H4 (cell line): Measurements from ENCODE around the gene FSTL3. TPM values are rescaled to one million over a fixed set of nuclear protein-coding genes. Genes with fewer than 3 reads are reported as not detected.

Experiments
- DNase-seq: peaks from one replicate; pipeline ENCODE4 v3.0.0-alpha.2; 2015; ENCODE audit warnings: low spot score
- total RNA-seq: library from RNA; depleted of rRNA; stranded (reverse); fragments of >200 nt; shearing (Covaris generic); gene quantifications from 2 replicates; pipeline ENCODE4 v1.2.3, GENCODE V29; 2014

Gene FSTL3
- total RNA-seq, 1 experiment from 2014 or later: 35.6 TPM

DNA sequence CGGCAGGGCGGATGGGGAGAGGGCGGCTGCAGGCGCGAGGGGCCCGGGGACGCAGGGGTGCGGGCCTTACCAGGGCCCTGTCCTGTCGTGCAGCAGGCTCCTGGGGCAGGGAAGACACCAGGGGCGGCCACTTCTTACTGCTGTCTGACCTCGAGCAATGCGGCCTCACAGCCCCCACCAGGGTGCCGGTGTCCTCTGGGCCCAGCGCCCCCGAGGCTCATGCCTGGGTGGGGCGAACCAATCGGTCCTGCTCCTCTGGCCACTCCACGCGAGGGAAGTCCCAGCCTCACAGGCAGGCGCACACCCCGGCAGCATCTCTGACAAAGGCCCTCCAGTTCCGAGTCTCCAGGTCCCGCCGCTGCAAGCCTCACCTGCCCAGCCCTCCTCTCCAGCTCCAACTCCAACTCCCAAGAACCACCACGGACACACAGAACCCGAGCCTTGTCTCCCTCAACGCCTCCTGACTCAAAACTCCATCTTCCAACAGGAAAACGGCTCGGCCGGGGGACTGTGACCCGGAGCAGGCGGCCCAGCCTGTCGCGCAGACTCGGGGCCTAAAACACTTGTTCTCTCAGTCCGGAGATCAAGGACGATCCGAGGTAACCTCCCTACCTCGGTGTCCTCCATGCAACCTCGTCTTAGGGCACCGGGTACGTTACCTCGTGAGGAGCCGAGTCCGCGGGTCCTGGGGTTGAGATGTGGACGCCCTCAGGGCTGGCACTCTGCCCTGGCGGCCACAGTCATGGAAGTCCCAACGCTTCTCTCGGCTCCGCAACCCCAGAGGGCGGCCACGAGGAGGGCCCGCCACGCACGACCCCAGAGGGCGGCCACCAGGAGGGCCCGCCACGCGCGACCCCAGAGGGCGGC lies 30.0 kb upstream of the FSTL3 start:
- DNase-seq: no peak

GRCh38 chr19:646779-647565 lies 29.2 kb upstream of the FSTL3 start:
- no peak for DNase-seq

GRCh38 chr19:647566-648284 lies 28.5 kb upstream of the FSTL3 start:
- DNase-seq: no peak

GRCh38 chr19:648305-648704 lies 27.9 kb upstream of the FSTL3 start:
- no peak for DNase-seq

DNA sequence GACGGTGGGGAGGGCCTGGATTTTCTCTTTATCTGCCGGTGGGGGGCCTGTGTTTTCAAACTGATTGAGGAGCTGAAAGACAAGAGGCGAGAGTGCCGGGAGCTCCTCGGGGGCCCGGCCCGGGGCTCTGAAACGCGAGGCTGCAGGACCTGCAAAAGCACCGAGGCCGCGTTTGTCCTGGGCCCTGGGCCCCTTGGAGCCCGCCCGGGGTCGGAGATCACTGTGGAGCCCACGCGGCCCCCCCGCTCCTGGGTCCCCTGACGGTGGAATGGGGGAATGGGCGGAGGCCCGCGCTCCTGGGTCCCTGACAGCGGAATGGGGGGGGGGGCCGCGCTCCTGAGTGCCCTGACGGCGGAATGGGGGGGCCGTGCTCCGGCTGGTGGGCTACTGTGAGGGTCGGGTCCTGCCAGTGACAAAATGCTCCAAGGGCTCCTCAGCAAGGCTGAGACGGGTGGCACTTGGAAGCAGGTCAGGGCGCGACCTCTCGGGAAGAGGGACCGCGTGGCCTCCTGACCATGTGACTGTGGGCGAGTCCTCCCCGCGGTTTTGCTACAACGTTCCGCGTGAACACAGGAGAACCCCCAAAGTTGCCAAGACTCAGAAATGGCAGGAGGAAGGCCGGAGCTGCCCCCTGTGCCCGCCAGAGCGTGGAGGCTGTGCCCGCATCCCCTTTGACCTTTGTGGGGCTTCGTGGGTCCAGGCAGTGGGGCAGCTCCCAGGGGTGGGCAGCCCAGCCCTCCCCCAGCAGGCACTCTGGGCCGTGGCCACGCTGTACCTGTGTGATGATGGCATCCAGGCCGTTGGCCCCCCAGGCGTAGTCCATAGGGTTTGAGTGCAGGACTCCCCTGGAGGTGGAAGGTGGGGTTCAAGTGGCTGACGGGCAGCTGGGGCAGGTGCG lies 27.0 kb upstream of the FSTL3 start:
- DNase-seq: no peak

DNA sequence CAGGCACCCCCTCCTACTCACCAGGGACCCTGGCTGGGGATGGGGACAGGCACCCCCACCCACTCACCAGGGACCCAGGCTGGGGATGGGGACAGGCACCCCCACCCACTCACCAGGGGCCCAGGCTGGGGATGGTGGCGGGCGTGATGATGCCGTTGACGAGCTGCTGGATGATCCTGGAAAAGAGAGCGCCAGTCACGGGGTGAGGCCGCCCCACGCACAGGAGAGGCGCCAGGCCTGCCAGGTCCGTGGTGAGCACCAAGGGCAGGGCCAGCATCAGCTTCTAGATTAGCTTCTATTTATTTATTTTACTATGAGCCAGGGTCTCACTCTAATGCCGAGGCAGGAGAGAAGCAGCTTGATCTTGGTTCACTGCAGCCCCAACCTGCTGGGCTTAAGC lies 26.1 kb upstream of the FSTL3 start:
- no peak for DNase-seq

DNA sequence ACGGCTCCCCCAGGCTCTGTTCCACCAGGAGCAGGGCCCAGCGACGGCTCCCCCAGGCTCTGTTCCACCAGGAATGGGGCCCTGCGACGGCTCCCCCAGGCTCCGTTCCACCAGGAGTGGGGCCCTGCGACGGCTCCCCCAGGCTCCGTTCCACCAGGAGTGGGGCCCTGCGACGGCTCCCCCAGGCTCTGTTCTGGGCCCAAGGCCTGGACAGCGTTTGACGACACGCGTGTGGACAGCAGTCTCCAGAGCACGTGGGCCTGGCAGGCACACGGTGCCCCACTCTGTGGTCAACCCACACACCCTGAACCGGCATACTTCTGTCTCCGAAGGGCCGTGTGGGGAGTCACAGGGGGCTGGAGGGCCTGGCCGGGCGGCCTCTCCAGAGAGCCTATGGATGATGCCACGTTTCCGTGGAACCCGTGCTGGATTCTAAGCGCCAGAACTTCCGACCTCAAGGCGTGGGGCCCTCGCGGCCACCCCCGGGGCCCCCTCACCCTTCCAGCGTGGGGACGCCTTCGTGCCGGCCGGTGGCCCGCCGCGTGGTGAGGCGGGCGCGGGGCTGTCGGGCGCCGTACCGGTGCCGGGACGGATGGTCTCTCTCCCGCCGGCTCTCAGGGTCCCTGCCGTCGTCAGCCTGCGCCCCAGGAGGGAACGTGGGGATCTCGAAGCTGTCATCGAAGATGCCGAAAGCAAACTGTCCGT lies 24.9 kb upstream of the FSTL3 start:
- no peak for DNase-seq

GRCh38 chr19:651991-652390 lies 24.2 kb upstream of the FSTL3 start:
- no peak for DNase-seq

DNA sequence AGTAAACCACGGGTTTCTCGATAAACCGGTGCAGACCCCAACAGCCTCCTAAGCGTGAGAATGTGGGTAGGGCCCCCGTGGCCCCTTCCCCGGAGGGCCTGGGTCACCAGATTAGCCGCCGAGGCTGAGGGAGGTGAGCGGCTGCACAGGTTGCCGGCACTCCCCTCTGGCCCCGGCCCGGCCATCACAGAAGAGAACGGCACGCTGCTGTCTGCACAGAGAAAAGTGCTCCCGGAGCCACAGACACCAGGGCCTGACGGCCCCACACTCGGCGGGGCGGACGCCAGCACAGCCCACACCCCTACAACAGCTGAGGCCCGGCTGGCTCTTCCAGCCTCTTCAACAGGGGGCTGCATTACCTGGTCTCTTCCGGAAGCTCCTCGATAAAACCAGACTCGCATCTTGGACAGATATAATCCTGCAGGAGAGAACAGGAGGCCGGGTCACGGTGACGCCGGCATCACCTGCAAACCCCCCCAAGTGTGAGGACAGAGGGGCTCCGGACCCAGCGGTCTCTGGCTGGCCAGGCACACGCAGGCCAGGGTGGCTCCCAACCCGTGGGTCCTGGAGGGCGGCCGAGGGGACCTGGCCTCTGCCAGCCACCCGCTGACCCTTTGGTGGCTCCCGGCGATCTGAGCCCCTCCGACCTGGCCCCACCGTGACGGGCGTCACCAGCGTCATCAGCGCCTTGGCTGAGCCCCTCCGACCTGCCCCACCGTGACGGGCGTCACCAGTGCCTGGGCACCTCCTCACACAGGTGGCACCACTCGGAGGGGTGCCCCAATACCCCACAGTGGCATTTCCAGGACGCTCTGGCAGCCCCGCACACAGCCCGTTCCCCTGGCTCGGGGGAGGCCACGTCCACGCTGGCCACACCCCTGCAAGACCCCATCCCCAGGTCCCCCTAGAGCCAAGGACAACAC lies 23.5 kb upstream of the FSTL3 start:
- DNase-seq: no peak

DNA sequence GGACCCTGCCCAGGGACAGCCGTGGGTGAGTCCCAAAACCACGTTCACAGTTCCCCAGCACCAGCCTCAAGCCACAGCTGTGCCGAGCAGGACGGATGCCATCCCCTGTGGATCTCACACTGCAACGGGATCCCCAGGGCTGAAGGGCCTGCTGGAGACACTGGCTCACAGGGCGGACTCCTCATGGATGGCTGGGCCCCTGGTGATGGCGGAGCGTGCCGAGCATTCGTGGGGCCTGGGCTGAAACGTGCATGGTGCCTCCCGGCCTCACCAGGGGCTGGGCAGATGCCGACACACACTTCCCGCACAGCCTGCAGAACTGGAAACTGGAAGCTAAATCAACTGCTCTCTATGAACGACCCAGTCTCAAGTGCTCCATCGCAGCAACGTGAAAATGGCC lies 22.8 kb upstream of the FSTL3 start:
- no peak for DNase-seq

- DNase-seq: no peak
Measured at GRCh38 chr19:655691-656090, 20.5 kb upstream of the FSTL3 start.

DNA sequence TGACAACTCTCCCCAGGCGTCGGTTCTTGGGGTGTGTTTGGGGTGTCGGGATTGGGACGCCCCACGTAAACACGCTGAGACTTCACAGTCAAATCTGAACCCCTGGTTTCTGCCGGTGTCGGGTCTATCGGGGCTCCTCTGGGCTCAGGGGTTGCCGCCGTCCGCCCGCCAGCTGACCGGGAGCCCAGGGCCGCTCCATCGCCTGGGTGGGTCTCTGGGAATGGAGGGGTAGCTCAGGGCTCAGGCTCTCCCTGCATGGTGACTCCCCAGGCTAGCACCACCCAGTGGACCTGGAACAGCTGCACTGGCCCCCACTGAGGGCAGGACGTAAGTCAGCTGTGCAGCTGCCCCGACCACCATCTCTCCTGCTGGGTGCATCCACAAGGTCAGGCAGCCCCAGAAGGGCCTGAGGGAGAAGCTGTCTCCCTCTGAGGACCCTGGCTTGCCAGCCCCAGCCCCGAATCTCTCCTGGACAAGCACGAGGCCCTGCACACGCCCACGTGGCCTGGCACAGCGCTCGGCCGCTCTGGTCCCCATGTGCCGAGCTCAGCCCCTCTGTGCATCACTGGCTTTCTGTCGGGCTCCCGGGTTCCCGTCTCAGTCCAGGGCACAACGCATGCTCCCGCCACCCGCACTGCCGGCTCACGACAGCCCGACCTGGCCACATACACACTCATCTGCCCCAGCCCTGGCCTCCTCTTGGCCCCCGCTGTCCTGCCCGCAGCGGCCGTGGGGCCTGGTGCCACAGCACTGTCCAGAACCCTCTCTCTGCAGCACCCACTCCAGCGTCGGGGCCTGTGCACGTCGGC lies 19.2 kb upstream of the FSTL3 start:
- no peak for DNase-seq

- DNase-seq: no peak
Measured at GRCh38 chr19:657611-658010, 18.6 kb upstream of the FSTL3 start.

DNA sequence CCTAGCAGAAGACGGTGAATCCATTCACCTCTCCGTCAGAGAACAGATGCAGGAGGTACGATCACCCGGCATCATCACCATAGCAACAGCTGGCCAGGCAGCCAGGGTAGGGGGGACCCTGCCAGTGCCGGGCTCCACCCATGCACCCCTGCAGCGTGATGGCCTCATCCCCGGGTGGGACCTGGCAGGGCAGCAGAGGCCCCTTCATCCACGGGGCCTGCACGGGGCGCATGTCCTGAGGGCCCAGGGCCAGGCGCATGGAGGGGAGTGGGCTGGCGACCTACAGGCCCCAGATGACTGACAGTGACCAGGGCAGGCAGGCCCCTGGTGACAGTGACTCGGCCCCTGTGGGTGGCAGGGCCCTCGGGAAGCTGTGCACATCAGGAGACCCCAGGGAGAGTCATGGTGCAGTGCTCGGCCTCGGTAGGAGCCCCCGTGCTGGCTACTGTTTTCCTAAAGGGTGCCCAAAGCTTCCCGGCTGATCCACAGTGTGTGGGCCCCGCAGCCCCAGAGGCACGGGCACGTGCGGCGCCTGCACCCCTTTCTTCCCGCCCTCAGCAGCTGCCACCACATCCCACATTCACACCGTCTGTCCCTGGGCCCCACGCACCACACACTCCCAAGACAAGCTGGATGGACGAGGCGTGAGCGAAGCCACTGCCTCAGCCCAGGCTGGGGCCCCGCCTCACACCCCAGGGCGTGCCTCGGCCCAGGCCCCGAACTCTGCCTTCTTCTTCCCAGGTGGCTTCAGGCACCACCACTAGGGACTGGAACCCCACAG lies 17.9 kb upstream of the FSTL3 start:
- no peak for DNase-seq

DNA sequence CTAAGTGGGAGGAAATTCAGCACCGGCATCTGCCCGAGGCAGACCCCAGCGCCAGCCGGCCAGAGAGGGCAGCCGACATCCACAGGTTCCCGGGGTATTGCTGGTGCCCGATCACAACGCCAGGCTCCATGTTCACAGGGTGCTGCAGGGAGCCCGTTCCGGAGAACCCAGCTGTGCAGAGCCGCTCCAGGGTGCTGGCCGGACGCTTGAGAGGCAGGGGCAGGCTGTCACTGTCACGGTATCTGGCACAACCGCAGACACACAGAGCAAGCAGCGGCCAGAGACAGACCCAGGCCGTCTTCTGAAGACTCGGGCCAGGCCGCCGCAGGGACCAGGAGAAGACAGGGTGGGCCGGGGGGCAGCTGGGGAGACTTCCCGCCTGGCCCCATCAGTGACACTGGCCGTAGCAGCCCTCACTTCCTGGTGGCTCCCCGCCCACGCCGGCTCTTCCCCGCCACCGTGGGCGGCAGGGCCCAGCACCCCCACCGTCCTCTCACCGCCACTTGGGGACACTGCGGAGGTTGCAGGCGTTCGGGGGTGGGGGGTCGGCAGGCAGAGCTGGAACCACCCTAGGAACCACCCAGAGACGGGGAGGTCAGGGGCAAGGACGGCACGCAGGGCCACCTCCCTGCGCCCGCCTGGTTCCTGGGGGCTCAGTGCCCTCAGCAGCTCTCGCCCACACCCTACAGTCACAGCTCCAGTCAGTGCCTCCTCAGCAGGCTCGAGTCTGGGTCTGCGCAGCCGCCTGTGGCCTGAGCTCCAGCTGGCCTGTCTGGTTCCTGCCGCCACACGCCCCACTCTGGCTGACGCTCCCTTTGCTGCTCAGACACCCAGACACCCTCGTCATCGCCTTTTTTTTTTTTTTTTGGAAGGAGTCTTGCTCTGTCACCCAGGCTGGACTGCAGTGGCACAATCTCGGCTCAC lies 17.0 kb upstream of the FSTL3 start:
- DNase-seq: no peak

DNA sequence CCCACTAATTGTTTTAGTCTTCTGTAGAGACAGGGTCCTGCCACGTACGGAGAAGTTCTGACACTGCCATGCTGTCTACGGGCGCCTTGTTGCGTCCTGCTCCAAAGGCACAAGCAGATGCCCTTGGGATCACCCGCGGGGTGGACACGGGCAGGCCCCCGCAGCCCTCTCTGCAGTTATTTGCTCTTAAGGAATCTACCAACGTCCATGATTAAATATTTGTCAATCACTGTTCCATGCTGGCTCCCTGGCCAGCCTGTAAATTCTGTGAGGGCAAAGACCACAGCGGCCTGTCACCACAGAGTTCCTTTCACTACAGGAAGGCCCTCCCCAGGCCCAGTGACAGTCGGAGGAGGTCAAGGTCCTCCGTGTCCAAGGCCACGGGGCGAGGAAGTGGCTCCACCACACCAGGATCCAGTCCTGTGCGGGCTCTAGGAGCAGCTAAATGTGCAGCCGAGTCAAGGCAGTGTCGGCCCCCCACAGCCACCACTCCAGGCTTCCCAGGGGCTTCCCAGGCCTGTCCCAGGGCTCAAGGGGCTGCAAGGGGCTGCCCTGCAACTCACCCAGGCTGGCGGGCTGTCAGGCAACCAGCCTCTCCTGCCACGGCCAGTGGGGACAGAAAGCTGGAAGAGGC lies 15.3 kb upstream of the FSTL3 start:
- DNase-seq: no peak
